NCI-H510A treated with DMSO at 0.1 percent for 48 hours (cell line): Measurements from ENCODE around the gene PLAC9.

Source experiments
- DNase-seq: peaks from one replicate; lab custom pipeline; 2025; lab: John Stamatoyannopoulos, UW

The PLAC9 gene

GRCh38 chr10:80139265-80139664, 6.7 kb downstream of the PLAC9 start:
- no peak for DNase-seq

- DNase-seq, result no peak
Measured at GRCh38 chr10:80140251-80140650, 7.7 kb downstream of the PLAC9 start.

GRCh38 chr10:80141696-80142460, 9.3 kb downstream of the PLAC9 start:
- DNase-seq, result no peak

DNA sequence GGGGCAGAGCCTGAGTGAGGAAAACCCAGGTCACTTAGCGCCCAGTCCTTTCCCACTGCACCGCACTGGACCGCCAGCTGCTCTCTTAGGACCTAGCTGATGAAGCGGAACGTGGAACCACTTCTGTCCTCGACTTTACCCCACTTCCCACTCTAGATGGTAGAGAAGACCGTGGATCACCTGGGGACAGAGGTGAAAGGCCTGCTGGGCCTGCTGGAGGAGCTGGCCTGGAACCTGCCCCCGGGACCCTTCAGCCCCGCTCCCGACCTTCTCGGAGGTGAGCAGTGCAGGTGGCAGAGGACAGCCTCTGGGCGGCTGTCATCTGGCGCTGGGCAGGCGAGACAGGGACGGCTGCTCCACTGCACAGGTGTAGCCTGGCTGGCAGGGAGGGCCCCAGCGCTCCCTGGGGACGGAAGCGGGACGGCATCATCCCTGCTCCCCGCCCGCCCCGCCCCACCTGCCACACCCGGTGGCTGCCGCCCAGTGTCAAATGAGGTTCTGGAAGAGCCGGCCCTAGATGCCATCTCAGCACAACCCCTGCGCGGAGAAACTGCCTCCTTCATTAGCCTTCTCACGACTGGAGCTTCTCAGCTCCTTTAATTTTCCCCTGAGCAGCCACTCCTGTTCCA, 11.7 kb downstream of the PLAC9 start:
- DNase-seq, result peak; percentile 65

DNA sequence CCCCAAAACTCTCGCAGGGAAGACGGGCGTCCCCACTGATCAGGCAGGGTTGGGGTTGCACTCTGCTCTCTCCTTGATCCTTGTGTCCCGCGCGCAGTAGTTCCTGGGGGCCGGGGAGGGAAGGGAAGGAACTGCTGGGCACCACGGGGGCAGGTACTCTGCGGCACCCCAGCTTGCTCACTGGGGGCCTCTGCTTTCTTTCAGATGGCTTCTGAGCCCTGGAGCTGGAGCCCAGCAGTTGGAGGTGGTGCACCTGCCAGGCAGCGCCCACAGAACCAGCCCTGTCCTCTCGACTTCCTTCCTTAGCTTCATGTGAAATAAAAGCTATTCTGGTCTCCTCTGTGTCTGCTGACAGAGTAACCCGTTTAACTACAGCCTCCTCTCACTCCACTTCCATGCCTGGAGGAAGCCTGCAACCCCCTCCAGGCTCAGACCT, 12.2 kb downstream of the PLAC9 start:
- DNase-seq, result peak; percentile 18

DNA sequence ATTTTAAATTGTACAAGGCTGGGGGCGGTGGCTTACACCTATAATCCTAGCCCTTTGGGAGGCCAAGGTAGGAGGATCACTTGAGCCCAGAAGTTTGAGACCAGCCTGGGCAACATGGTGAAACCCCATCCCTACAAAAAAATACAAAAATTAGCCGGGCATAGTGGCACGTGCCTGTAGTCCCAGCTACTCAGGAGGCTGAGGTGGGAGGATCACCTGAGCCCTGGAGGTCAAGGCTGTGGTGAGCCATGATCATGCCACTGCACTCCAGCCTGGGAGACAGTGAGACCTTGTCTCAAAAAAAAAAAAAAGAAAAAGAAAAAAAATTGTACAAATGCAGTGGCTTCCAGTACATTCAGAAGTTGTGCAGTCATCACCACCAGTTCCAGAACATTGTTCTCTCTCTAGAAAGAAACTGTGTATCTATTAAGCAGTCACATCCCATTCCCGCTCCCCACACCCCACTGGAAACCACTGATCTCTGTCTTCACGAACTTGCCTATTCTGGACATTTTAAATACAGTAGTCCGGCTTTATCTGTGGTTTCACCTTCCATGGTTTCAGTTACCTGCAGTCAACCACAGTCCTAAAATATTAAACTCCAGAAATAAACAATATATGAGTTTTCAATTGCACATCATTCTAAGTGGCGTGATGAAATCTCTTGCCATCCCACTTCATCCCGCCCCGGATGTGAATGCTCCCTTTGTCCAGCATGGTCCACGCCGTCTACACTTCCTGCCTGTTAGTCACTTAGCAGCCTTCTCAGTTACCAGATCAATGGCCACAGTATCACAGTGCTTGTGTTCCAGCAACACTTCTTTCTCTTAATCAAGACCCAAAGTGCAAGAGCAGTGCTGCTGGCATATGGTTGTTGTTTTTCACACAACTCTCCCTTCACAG, 13.1 kb downstream of the PLAC9 start:
- DNase-seq, result peak; percentile 24

DNA sequence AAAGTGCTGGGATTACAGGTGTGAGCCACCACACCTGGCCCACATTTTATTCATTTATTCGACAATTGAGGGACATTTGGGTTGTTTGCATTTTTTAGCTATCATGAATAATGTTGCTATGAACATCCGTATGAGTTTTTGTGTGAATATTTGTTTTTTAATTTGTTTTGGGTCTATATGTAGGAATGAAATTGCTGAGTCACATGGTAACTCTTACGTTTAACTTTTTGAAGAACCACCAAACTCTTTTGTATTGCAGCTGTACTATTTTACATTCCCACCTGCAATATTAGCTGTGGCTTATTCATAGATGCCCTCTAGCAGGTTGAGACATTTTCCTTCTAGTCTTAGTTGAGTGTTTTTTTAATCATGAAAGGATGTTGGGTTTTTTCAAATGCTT, 14.4 kb downstream of the PLAC9 start:
- no peak for DNase-seq

DNA sequence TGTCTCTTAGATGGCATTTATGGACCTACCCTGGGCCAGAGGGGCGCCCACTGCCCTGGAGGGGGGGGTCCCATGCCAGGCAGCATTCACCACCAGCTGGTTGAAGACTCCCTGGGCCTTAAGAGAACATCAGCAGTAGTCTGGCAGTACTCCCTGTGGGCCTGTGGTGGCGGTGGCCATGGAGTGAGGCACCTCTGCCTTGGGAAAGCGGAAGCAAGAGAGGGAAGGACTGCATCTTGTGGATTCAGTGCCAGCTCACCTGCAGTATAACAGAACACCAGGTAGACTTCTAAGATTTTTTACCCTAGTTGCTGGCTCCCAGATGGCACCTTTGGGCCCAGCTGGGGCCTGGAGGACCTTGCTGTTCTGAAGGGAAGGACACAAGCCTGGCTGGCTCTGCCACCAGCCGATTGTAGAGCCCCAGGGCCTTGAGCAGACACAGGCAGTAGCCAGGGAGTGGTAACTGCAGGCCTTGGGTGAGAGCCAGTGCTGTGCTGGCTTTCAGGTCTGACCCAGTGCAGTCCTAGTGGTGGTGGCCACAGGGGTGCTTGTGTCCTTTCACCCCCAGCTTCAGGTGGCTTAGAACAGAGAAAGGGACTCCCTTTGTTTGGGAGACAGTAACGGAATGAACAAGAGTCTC, 15.8 kb downstream of the PLAC9 start:
- DNase-seq, result no peak

DNA sequence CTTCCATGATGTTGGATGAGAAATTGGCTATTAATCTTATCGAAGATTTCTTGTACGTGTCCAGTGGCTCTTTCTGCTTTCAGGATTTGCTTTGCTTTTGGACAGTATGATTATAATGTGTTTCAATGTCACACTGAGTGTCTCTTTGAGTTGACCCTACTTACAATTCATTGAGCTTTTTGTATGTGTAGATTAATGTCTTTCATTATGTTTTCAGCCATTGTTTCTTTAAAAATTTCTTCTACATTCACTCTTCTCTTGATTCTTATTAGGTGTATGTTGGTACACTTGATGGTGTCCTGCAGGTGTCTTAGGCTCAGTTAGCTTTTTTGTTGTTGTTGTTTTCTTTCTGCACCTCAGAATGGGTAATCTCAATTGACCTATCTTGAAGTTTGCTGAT, 16.6 kb downstream of the PLAC9 start:
- DNase-seq, result no peak

DNA sequence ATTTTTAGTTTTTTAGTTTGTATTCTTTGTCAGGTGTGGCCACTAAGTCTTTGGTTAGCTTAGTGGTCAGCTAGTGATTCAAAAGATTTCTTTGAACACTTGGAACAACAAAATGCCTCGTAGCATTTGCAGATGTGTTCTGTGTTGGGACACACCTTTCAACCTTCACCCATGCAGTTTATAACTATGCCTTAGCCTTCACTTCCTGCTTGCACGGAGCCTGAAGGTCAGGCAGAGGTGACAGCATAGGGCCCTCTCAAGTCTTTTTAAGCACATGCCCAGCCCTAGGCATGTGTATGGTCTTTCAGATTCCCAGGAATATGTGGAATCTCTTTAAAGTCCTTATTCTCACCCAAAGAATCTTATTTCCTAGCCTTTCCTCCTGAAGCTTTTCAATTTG, 17.6 kb downstream of the PLAC9 start:
- DNase-seq, result no peak

GRCh38 chr10:80152820-80153219, 20.3 kb downstream of the PLAC9 start:
- no peak for DNase-seq

- no peak for DNase-seq
Measured at GRCh38 chr10:80153460-80153859, 20.9 kb downstream of the PLAC9 start.

DNA sequence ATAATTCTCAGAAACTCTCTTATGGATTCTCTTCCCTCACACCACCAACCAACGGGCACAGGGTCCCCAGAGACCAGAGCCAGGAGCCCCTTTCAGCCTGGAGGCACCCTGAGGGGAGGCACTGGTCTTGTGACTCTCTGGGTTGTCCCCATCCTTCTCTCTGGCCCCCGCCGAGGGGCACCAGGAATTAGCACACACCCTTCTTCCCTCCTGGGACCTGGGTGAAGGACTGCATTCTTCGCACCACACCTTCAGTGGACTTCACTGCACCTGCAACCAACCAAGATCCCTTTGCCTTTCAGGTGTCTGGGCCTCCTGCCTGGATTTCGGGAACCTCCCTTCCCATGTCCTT, 22.1 kb downstream of the PLAC9 start:
- DNase-seq, result no peak

GRCh38 chr10:80154978-80155695, 22.6 kb downstream of the PLAC9 start:
- no peak for DNase-seq

DNA sequence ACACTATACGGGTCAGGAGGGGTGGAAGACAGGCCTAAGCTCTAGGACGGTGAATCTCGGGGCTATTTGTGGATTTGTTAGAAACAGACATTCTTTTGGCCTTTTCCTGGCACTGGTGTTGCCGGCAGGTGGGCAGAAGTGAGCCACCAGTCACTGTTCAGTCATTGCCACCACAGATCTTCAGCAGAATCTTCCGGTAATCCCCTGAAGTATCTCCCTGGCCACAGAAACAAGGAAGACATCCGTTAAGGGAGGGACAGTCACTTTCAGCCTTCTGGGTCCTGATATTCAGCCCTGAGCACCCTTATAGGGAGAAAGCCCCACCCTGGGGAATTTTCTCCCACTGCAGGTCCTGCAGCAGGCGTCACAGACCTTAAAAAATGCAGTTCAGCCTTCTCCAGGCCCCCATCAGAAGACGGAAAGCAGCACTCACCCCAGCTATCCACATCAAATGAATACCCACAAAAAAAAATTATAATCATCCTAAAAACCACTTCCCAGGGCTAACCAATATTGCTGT, 23.2 kb downstream of the PLAC9 start:
- DNase-seq, result no peak

DNA sequence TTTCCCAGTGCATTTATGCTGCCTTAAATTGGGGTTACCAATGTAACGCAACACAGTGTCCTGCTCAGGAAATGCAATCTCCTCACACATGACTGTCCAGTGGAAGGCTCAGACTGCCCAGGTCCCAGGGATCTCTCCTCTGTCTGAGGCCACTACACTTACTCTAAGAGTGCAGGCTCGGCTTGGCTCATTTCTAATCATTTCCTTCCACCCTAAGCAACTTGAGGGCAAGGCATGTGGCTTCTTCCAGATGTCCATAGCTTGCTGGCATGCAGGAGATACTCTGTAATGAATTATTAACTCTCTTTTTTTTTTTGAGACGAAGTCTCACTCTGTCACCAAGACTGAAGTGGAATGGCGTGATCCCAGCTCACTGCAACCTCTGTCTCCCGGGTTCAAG, 23.7 kb downstream of the PLAC9 start:
- DNase-seq, result no peak

GRCh38 chr10:80157561-80157960, 25.0 kb downstream of the PLAC9 start:
- DNase-seq, result no peak

- DNase-seq, result no peak
Measured at GRCh38 chr10:80158126-80158525, 25.6 kb downstream of the PLAC9 start.

- peak; percentile 24 for DNase-seq
Measured at GRCh38 chr10:80158598-80159127, 26.1 kb downstream of the PLAC9 start.

GRCh38 chr10:80159166-80159873, 26.8 kb downstream of the PLAC9 start:
- DNase-seq, result no peak
